ENCODE data around the gene CEACAM1.
"Not testable (repeated sequence)": the region's sequence is repeated elsewhere in the genome, so short reads cannot be mapped to it uniquely, and the experiment has no call there.

The CEACAM1 gene

GRCh38 chr19:42505066-42505465, 23.2 kb downstream of the CEACAM1 start:
- Histone ChIP-seq H3K4me2 (ENCODE audit: low read depth, low read length, poor library complexity, severe bottlenecking) (no peak overlapping the region), H3K9me3 (ENCODE audit: insufficient read depth, low read depth, low read length) (no peaks in the 10 kb centered on the region), H3K4me1 (ENCODE audit: insufficient read depth, low read length, poor library complexity, severe bottlenecking) (no peaks in the 10 kb centered on the region), H4K20me1 (ENCODE audit: insufficient read depth, low read length, poor library complexity, severe bottlenecking) (no peaks in the 10 kb centered on the region), H3K27me3 (ENCODE audit: insufficient read depth, low read length, poor library complexity, severe bottlenecking) (no peaks in the 10 kb centered on the region), H3K36me3 (ENCODE audit: insufficient read depth, low read length) (no peaks in the 10 kb centered on the region), H3K9me2 (replicated peaks; ENCODE audit: low read depth, low read length) (no peaks in the 10 kb centered on the region), H2AFZ (ENCODE audit: low read length) (no peak overlapping the region), H3K79me2 (ENCODE audit: insufficient read depth, low read length) (no peaks in the 10 kb centered on the region), H3F3A (ENCODE audit: low read depth) (no peaks in the 10 kb centered on the region), H3K4me3 (ENCODE audit: low read length, poor library complexity, severe bottlenecking) (no peak overlapping the region), H3K9ac (ENCODE audit: low read depth, low read length, poor library complexity, severe bottlenecking) (no peak overlapping the region)
- TF ChIP-seq, protein P1, sequence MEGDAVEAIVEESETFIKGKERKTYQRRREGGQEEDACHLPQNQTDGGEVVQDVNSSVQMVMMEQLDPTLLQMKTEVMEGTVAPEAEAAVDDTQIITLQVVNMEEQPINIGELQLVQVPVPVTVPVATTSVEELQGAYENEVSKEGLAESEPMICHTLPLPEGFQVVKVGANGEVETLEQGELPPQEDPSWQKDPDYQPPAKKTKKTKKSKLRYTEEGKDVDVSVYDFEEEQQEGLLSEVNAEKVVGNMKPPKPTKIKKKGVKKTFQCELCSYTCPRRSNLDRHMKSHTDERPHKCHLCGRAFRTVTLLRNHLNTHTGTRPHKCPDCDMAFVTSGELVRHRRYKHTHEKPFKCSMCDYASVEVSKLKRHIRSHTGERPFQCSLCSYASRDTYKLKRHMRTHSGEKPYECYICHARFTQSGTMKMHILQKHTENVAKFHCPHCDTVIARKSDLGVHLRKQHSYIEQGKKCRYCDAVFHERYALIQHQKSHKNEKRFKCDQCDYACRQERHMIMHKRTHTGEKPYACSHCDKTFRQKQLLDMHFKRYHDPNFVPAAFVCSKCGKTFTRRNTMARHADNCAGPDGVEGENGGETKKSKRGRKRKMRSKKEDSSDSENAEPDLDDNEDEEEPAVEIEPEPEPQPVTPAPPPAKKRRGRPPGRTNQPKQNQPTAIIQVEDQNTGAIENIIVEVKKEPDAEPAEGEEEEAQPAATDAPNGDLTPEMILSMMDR (conservative IDR thresholded peaks at IDR 0.05; ENCODE audit: low read length), result no peak
- TF ChIP-seq EZH2phosphoT487 (IDR thresholded peaks at IDR 0.05; ENCODE audit: borderline replicate concordance), result no peak

DNA sequence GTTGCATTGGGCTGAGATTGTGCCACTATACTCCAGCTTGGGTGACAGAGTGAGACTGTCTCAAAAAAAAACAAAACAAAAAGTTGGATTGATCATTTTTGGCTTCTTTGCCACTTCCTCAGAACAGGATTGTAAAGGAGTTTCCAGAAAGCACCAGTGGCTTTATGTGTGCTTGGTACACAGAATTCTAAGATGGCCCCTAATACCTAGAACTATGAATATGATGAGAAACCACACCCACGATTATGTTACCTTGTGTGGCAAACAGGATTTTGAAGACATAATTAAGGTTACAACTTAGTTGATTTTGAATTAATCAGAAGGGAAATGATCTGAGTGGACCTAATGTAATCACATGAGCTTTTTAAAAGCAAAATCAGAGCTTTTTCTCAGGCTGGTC, 26.5 kb downstream of the CEACAM1 start:
- Histone ChIP-seq H3K9ac (ENCODE audit: low read depth, low read length, poor library complexity, severe bottlenecking) (no peak overlapping the region), H2AFZ (ENCODE audit: low read length) (no peak overlapping the region), H3K9me3 (ENCODE audit: insufficient read depth, low read depth, low read length) (no peaks in the 10 kb centered on the region), H3K36me3 (ENCODE audit: insufficient read depth, low read length) (no peaks in the 10 kb centered on the region), H3K27me3 (ENCODE audit: insufficient read depth, low read length, poor library complexity, severe bottlenecking) (no peaks in the 10 kb centered on the region), H3F3A (ENCODE audit: low read depth) (no peaks in the 10 kb centered on the region), H3K4me1 (ENCODE audit: insufficient read depth, low read length, poor library complexity, severe bottlenecking) (no peaks in the 10 kb centered on the region), H4K20me1 (ENCODE audit: insufficient read depth, low read length, poor library complexity, severe bottlenecking) (no peaks in the 10 kb centered on the region), H3K79me2 (ENCODE audit: insufficient read depth, low read length) (no peaks in the 10 kb centered on the region), H3K4me3 (ENCODE audit: low read length, poor library complexity, severe bottlenecking) (no peak overlapping the region), H3K9me2 (replicated peaks; ENCODE audit: low read depth, low read length) (no peaks in the 10 kb centered on the region), H3K4me2 (ENCODE audit: low read depth, low read length, poor library complexity, severe bottlenecking) (no peak overlapping the region)
- TF ChIP-seq, protein P1 (conservative IDR thresholded peaks at IDR 0.05; ENCODE audit: low read length), result no peak
- no peak for TF ChIP-seq EZH2phosphoT487 (IDR thresholded peaks at IDR 0.05; ENCODE audit: borderline replicate concordance)

DNA sequence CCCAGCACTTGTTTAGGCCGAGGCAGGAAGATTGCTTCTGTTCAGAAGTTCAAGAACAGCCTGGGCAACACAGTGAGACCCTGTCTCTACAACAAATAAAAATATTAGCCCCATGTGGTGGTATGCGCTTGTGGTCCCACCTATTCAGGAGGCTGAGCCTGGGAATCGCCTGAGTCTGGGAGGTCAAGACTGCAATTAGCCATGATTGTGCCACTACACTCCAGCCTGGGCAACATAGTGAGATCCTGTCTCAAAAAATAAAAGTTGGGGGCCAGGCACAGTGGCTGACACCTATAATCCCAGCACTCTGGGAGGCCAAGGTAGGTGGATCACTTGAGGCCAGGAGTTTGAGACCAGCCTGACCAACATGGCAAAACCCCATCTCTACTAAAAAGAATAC, 27.0 kb downstream of the CEACAM1 start:
- not testable (repeated sequence) for H3K4me1 ChIP-seq (ENCODE audit: insufficient read depth, low read length, poor library complexity, severe bottlenecking); H3K79me2 ChIP-seq (ENCODE audit: insufficient read depth, low read length); H3K9me2 ChIP-seq (replicated peaks; ENCODE audit: low read depth, low read length); H2AFZ ChIP-seq (ENCODE audit: low read length); H3K9ac ChIP-seq (ENCODE audit: low read depth, low read length, poor library complexity, severe bottlenecking); H4K20me1 ChIP-seq (ENCODE audit: insufficient read depth, low read length, poor library complexity, severe bottlenecking); H3F3A ChIP-seq (ENCODE audit: low read depth); H3K4me2 ChIP-seq (ENCODE audit: low read depth, low read length, poor library complexity, severe bottlenecking); H3K9me3 ChIP-seq (ENCODE audit: insufficient read depth, low read depth, low read length); H3K36me3 ChIP-seq (ENCODE audit: insufficient read depth, low read length); H3K4me3 ChIP-seq (ENCODE audit: low read length, poor library complexity, severe bottlenecking); H3K27me3 ChIP-seq (ENCODE audit: insufficient read depth, low read length, poor library complexity, severe bottlenecking)

DNA sequence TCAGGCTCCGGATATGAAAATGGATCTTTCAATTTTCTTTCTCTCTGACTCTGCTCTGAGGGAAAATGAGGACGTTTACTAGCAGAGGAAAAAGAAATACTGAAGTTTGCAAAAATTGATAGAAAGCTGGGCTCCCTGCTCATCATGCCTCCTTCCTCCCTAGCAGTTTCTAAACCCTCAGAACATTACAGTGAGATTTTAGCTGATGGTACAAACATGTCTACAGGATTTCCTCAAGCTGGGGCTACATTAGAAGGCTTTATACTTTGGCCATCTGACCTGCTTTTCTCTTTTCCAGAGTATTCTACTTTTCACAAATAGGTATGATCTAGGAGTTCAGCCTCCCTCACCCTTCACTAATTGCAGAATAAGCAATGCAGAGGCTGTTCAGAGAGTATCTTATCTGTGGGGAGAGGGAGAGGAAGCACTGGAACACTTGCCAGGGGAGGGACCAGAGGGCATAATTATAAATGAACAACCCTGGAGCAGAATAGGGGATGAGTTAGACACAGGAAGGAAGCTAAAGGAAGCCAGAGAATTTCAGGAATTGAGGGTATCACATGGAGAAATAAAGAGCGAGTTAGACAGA, 30.0 kb downstream of the CEACAM1 start:
- H3K4me2 ChIP-seq (ENCODE audit: low read depth, low read length, poor library complexity, severe bottlenecking), result no peak overlapping the region
- no peaks in the 10 kb centered on the region for H3K9me2 ChIP-seq (replicated peaks; ENCODE audit: low read depth, low read length)
- H2AFZ ChIP-seq (ENCODE audit: low read length), result no peak overlapping the region
- H3K9ac ChIP-seq (ENCODE audit: low read depth, low read length, poor library complexity, severe bottlenecking), result no peak overlapping the region
- no peaks in the 10 kb centered on the region for H3K36me3 ChIP-seq (ENCODE audit: insufficient read depth, low read length)
- H3K4me3 ChIP-seq (ENCODE audit: low read length, poor library complexity, severe bottlenecking), result no peak overlapping the region
- H3K4me1 ChIP-seq (ENCODE audit: insufficient read depth, low read length, poor library complexity, severe bottlenecking), result no peaks in the 10 kb centered on the region
- no peaks in the 10 kb centered on the region for H3K79me2 ChIP-seq (ENCODE audit: insufficient read depth, low read length)
- TF ChIP-seq, protein P1 (conservative IDR thresholded peaks at IDR 0.05; ENCODE audit: low read length), result no peak
- TF ChIP-seq EZH2phosphoT487 (IDR thresholded peaks at IDR 0.05; ENCODE audit: borderline replicate concordance), result no peak
- no peaks in the 10 kb centered on the region for H3F3A ChIP-seq (ENCODE audit: low read depth)
- no peaks in the 10 kb centered on the region for H4K20me1 ChIP-seq (ENCODE audit: insufficient read depth, low read length, poor library complexity, severe bottlenecking)
- no peaks in the 10 kb centered on the region for H3K9me3 ChIP-seq (ENCODE audit: insufficient read depth, low read depth, low read length)
- H3K27me3 ChIP-seq (ENCODE audit: insufficient read depth, low read length, poor library complexity, severe bottlenecking), result no peaks in the 10 kb centered on the region
